AG09309 (cell line): ENCODE results near the gene ZBTB7B.
"Not testable (repeated sequence)": the region's sequence is repeated elsewhere in the genome, so short reads cannot be mapped to it uniquely, and the experiment has no call there.

Experiments used
- DNase-seq: peaks from one replicate; pipeline ENCODE4 v3.0.0-alpha.2; 2010; ENCODE audit warnings: low read depth
- H3K4me3 ChIP-seq: 2 replicates; pipeline ENCODE4 v1.5.1; 2011; ENCODE audit warnings: mild to moderate bottlenecking, low read depth, low read length, moderate library complexity; ENCODE audit not compliant: control insufficient read depth
- CTCF ChIP-seq: IDR thresholded peaks from 2 replicates; pipeline ENCODE4 v1.5.1; 2011; ENCODE audit warnings: mild to moderate bottlenecking, low read depth, low read length, inconsistent platforms; ENCODE audit not compliant: insufficient read depth, control insufficient read depth; ENCODE audit errors: missing control alignments

The ZBTB7B gene

DNA sequence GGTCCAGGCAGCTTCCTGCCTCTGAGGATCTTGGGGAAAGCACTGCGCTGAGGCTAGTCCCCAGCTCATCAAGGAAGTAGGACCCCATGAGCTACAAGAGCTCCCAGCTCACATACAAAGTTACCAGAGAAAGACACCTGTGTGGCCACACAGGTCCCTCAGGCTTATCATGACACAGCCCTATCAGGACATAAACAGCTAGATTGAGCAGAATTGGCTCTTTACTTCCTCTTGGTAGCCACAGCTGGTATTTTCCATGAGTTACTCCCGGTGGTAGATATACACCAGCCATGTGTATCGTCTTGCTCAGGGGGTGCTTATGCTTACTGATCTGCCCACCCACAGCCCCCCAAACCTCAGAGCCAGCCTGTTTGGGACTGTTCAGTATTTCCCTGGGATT is 8.0 kb upstream of the ZBTB7B start:
- no peak overlapping the region for H3K4me3 ChIP-seq
- TF ChIP-seq CTCF: no peak
- DNase-seq: no peak

DNA sequence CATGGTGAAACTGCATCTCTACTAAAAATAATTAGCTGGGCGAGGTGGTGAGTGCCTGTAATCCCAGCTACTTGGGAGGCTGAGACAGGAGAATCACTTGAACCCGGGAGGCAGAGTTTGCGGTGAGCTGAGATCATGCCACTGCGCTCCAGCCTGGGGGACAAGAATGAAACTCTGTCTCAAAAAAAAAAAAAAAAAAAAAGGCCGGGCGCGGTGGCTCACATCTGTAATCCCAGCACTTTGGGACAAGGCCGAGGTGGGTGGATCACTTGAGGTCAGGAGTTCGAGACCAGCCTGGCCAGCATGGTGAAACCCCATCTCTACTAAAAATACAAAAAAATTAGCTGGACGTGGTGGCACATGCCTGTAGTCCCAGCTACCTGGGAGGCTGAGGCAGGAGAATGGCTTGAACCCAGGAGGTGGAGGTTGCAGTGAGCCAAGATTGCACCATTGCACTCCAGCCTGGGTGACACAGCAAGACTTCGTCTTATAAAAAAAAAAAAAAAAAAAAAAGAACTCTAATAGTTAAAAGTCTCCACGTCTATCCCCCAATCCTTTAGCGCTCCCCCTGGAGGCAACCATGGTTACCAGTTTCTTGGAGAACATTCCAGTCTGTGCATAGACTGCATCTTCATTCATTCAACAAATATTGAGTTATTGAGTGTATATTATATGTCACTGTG is 7.2 kb upstream of the ZBTB7B start:
- TF ChIP-seq CTCF: peak; percentile 52
- H3K4me3 ChIP-seq: not testable (repeated sequence)
- DNase-seq: peak; percentile 69

GRCh38 chr1:154996966-154997701 is 5.5 kb upstream of the ZBTB7B start:
- DNase-seq: no peak
- no peak for TF ChIP-seq CTCF
- no peak overlapping the region for H3K4me3 ChIP-seq

- no peak for DNase-seq
- no peak for TF ChIP-seq CTCF
- H3K4me3 ChIP-seq: no peak overlapping the region
Observed at GRCh38 chr1:154998201-154998780, 4.3 kb upstream of the ZBTB7B start.

DNA sequence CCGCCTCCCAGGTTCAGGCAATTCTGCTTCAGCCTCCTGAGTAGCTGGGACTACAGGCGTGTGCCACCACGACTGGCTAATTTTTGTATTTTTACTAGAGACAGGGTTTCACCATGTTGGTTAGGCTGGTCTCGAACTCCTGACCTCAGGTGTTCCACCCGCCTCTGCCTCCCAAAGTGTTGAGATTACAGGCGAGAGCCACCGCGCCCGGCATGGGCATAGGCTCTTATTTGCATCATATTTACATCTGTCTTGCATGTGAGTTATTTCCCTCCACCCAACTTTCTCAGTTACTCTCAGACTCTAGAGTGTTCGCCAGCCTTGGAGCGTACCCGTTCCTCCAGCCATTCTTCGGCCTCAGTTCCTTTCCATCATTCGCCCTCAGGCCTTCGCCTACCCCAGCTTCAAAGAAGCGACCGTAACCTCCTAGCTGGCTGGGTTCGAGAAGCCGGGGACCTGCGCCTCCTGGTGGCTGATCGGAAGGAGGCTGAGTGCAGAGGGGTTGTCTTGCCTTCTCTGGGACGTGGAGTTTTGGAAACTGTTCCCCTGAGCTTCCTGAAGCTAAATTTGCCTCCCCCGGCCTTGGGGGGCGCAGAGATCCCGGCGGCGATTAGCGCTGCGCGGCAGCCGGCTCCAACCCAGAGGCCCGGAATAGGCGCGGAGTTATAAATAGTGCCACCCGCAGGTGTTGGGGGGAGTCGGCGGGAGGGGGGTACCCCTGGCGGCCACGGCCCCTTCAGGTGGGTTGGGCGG is 3.6 kb upstream of the ZBTB7B start:
- TF ChIP-seq CTCF: peak; percentile 97
- DNase-seq: no peak
- H3K4me3 ChIP-seq: peak overlapping the region; percentile 88
